A673 (cell line): ENCODE data around the gene PRSS48. TPM values are rescaled to one million over a fixed set of nuclear protein-coding genes. Genes with fewer than 3 reads are reported as not detected.

Source experiments
- BruUV-seq: library from RNA; stranded (reverse); fragments of 400-500 nt; replicated peaks from 2 replicates; lab custom pipeline; 2021; lab: Mats Ljungman, UMichigan
- CTCF ChIA-PET: fragments of 300-600 bp; sonication (Branson Sonifier 250); formaldehyde crosslinking; loops from one replicate; lab custom pipeline; 2022; ENCODE audit warnings: antibody characterized with exemption; lab: Charles Lee
- POLR2A ChIA-PET: fragments of 300-600 bp; sonication (Branson Sonifier 250); formaldehyde crosslinking; loops from one replicate; lab custom pipeline; 2022; ENCODE audit warnings: antibody characterized with exemption; ENCODE audit not compliant: low non-redundant PET; lab: Charles Lee
- DNase-seq: peaks from one replicate; pipeline ENCODE4 v3.0.0-alpha.2; 2015; ENCODE audit warnings: low spot score
- H3K27ac ChIP-seq: fragments of 200-600 bp; sonication (generic); 2 replicates; pipeline ENCODE4 v1.5.1; 2016; ENCODE audit warnings: mixed run types, low read depth, mild to moderate bottlenecking, mixed read lengths, antibody characterized with exemption, low read length; ENCODE audit not compliant: poor library complexity, severe bottlenecking
- H3K27me3 ChIP-seq: fragments of 200-600 bp; sonication (generic); replicated peaks from 2 replicates; pipeline ENCODE4 v1.6.1; 2017; ENCODE audit warnings: mixed run types, low read depth, mild to moderate bottlenecking, mixed read lengths, antibody characterized with exemption, low read length; ENCODE audit not compliant: insufficient read depth, poor library complexity
- H3K36me3 ChIP-seq: fragments of 200-600 bp; sonication (generic); 2 replicates; pipeline ENCODE4 v1.6.1; 2016; ENCODE audit warnings: mixed run types, mild to moderate bottlenecking, mixed read lengths, antibody characterized with exemption, low read length; ENCODE audit not compliant: insufficient read depth, poor library complexity, severe bottlenecking
- H3K4me1 ChIP-seq: fragments of 200-600 bp; sonication (generic); 2 replicates; pipeline ENCODE4 v1.6.1; 2017; ENCODE audit warnings: mixed run types, mild to moderate bottlenecking, mixed read lengths, antibody characterized with exemption, low read length; ENCODE audit not compliant: insufficient read depth, poor library complexity, severe bottlenecking
- H3K4me3 ChIP-seq: fragments of 200-600 bp; sonication (generic); 2 replicates; pipeline ENCODE4 v1.5.1; 2016; ENCODE audit warnings: low read depth, mixed run types, mild to moderate bottlenecking, mixed read lengths, low read length; ENCODE audit not compliant: poor library complexity, severe bottlenecking
- H3K9me3 ChIP-seq: fragments of 200-600 bp; sonication (generic); 2 replicates; pipeline ENCODE4 v1.6.1; 2016; ENCODE audit warnings: mixed run types, low read depth, mild to moderate bottlenecking, mixed read lengths, antibody characterized with exemption, low read length; ENCODE audit not compliant: poor library complexity, severe bottlenecking
- CTCF ChIP-seq: fragments of 300-800, 200-600 bp; sonication (generic); conservative IDR thresholded peaks from 2 replicates; pipeline ENCODE4 v1.5.1; 2017; ENCODE audit warnings: low read depth, mild to moderate bottlenecking, antibody characterized with exemption, low read length, moderate library complexity, mixed read lengths
- EZH2 ChIP-seq: fragments of 200-600 bp; sonication (generic); IDR thresholded peaks from 2 replicates; pipeline ENCODE4 v1.6.1; 2017; ENCODE audit warnings: borderline replicate concordance, low read depth, mild to moderate bottlenecking, mixed read lengths, antibody characterized with exemption, low read length; ENCODE audit not compliant: poor library complexity, severe bottlenecking
- intact Hi-C: fragments of 100-400 bp; cut with micrococcal nuclease; formaldehyde crosslinking; loops from one replicate; pipeline ENCODE4 v1.10.0; 2022; ENCODE audit not compliant: unreplicated experiment
- total RNA-seq: library from RNA; stranded (reverse); gene quantifications from 2 replicates; pipeline ENCODE4 v1.2.3, GENCODE V29; 2021

Gene PRSS48
- total RNA-seq, 1 experiment from 2014 or later: not detected

GRCh38 chr4:151304755-151305154, 27.8 kb downstream of the PRSS48 start:
- H3K36me3 ChIP-seq: no peaks in the 10 kb centered on the region
- ChIA-PET POLR2A (no interaction called here), CTCF (no interaction called here)
- no peaks in the 10 kb centered on the region for H3K9me3 ChIP-seq
- no peak overlapping the region for H3K27ac ChIP-seq
- intact Hi-C loops: no loop called here
- H3K4me1 ChIP-seq: no peaks in the 10 kb centered on the region
- no peak for DNase-seq
- no peak for TF ChIP-seq CTCF
- no peak for TF ChIP-seq EZH2
- no TSS peak for BruUV-seq
- no peaks in the 10 kb centered on the region for H3K27me3 ChIP-seq
- no peak overlapping the region for H3K4me3 ChIP-seq

- no TSS peak for BruUV-seq
- no peaks in the 10 kb centered on the region for H3K4me1 ChIP-seq
- H3K4me3 ChIP-seq: no peak overlapping the region
- POLR2A ChIA-PET: no interaction called here
- H3K27me3 ChIP-seq: no peaks in the 10 kb centered on the region
- H3K36me3 ChIP-seq: no peaks in the 10 kb centered on the region
- CTCF ChIA-PET: no interaction called here
- intact Hi-C loops: no loop called here
- no peaks in the 10 kb centered on the region for H3K9me3 ChIP-seq
- no peak overlapping the region for H3K27ac ChIP-seq
- TF ChIP-seq EZH2: no peak
- TF ChIP-seq CTCF: no peak
- no peak for DNase-seq
Observed at GRCh38 chr4:151310124-151310728, 33.3 kb downstream of the PRSS48 start.

- Histone ChIP-seq H3K4me1 (no peaks in the 10 kb centered on the region), H3K36me3 (no peaks in the 10 kb centered on the region), H3K27me3 (no peaks in the 10 kb centered on the region), H3K4me3 (no peak overlapping the region), H3K9me3 (no peaks in the 10 kb centered on the region), H3K27ac (no peak overlapping the region)
- BruUV-seq: no TSS peak
- TF ChIP-seq EZH2: no peak
- no peak for TF ChIP-seq CTCF
- POLR2A ChIA-PET: no interaction called here
- CTCF ChIA-PET: no interaction called here
- no peak for DNase-seq
- intact Hi-C loops: no loop called here
Observed at GRCh38 chr4:151313306-151314009, 36.5 kb downstream of the PRSS48 start.
